Astrocyte (in vitro differentiated cells and primary cell): Measurements from ENCODE around the gene GOSR1. TPM values are rescaled to one million over a fixed set of nuclear protein-coding genes. Genes with fewer than 3 reads are reported as not detected.
"Not testable (repeated sequence)": the region's sequence is repeated elsewhere in the genome, so short reads cannot be mapped to it uniquely, and the experiment has no call there.

Experiments used
- DNase-seq: peaks from one replicate; pipeline ENCODE4 v3.0.0-alpha.2; 2010; ENCODE audit warnings: low read depth
- FAIRE-seq: peaks from 2 replicates; lab custom pipeline; 2011; peaks lifted over from hg19 to GRCh38; lab: Jason Lieb, UNC
- H2AFZ ChIP-seq: 2 replicates; pipeline ENCODE4 v1.6.0; 2012; ENCODE audit warnings: low read depth, low read length, inconsistent platforms
- H3K27ac ChIP-seq: 2 replicates; pipeline ENCODE4 v1.5.1; 2011; ENCODE audit warnings: low read depth, low read length, inconsistent platforms
- H3K27me3 ChIP-seq: 2 replicates; pipeline ENCODE4 v1.6.0; 2011; ENCODE audit warnings: low read length, inconsistent platforms; ENCODE audit not compliant: insufficient read depth
- H3K36me3 ChIP-seq: 2 replicates; pipeline ENCODE4 v1.5.1; 2011; ENCODE audit warnings: low read length, inconsistent platforms; ENCODE audit not compliant: insufficient read depth
- H3K4me1 ChIP-seq: 2 replicates; pipeline ENCODE4 v1.5.1; 2011; ENCODE audit warnings: low read length, inconsistent platforms; ENCODE audit not compliant: insufficient read depth
- H3K4me2 ChIP-seq: 2 replicates; pipeline ENCODE4 v1.6.0; 2012; ENCODE audit warnings: low read length, inconsistent platforms
- H3K4me3 ChIP-seq: 2 replicates; pipeline ENCODE4 v1.5.1; 2011; ENCODE audit warnings: low read depth, mild to moderate bottlenecking, low read length, inconsistent platforms; ENCODE audit not compliant: insufficient read depth
- H3K79me2 ChIP-seq: 2 replicates; pipeline ENCODE4 v1.6.0; 2012; ENCODE audit warnings: mild to moderate bottlenecking, low read length, inconsistent platforms; ENCODE audit not compliant: insufficient read depth
- H3K9ac ChIP-seq: 2 replicates; pipeline ENCODE4 v1.6.0; 2012; ENCODE audit warnings: mild to moderate bottlenecking, low read length, inconsistent platforms
- H3K9me3 ChIP-seq: 2 replicates; pipeline ENCODE4 v1.5.1; 2012; ENCODE audit warnings: low read depth, mild to moderate bottlenecking, low read length, inconsistent platforms; ENCODE audit not compliant: insufficient read depth
- H4K20me1 ChIP-seq: 2 replicates; pipeline ENCODE4 v1.6.0; 2012; ENCODE audit warnings: low read length, inconsistent platforms; ENCODE audit not compliant: insufficient read depth
- H3K27ac Mint-ChIP-seq: one replicate; pipeline ENCODE4 v1.8.0; 2021; ENCODE audit warnings: mild to moderate bottlenecking, mixed read lengths; ENCODE audit not compliant: unreplicated experiment
- H3K27me3 Mint-ChIP-seq: one replicate; pipeline ENCODE4 v1.8.0; 2021; ENCODE audit warnings: low read depth, mixed read lengths; ENCODE audit not compliant: unreplicated experiment
- H3K36me3 Mint-ChIP-seq: one replicate; pipeline ENCODE4 v1.8.0; 2021; ENCODE audit warnings: low read depth, mixed read lengths; ENCODE audit not compliant: unreplicated experiment
- H3K4me1 Mint-ChIP-seq: one replicate; pipeline ENCODE4 v1.8.0; 2021; ENCODE audit warnings: low read depth, mixed read lengths; ENCODE audit not compliant: unreplicated experiment
- H3K4me3 Mint-ChIP-seq: one replicate; pipeline ENCODE4 v1.8.0; 2021; ENCODE audit warnings: mild to moderate bottlenecking, moderate library complexity, mixed read lengths; ENCODE audit not compliant: unreplicated experiment
- H3K9me3 Mint-ChIP-seq: one replicate; pipeline ENCODE4 v1.8.0; 2021; ENCODE audit warnings: mild to moderate bottlenecking, mixed read lengths; ENCODE audit not compliant: unreplicated experiment
- CTCF ChIP-seq: IDR thresholded peaks from 2 replicates; pipeline ENCODE4 v1.5.1; 2011; ENCODE audit warnings: low read depth, mild to moderate bottlenecking, inconsistent platforms, low read length, moderate library complexity; ENCODE audit not compliant: insufficient read depth
- EZH2 ChIP-seq: IDR thresholded peaks from 2 replicates; pipeline ENCODE4 v1.6.1; 2012; ENCODE audit warnings: mild to moderate bottlenecking, low read length, inconsistent platforms; ENCODE audit not compliant: insufficient read depth
- total RNA-seq: library from RNA; stranded (reverse); gene quantifications from 2 replicates; pipeline ENCODE4 v1.2.1, GENCODE V29; 2021

GOSR1 gene
- total RNA-seq, 1 donor from 2014 or later, result 49.3 TPM

GRCh38 chr17:30574806-30575205 is 97.6 kb downstream of the GOSR1 start:
- not testable (repeated sequence) for H3K4me2 ChIP-seq, H3K4me1 ChIP-seq, DNase-seq, H4K20me1 ChIP-seq, H3K4me3 Mint-ChIP-seq, H3K79me2 ChIP-seq, H3K4me3 ChIP-seq, H3K27me3 ChIP-seq, H3K36me3 ChIP-seq, FAIRE-seq, H2AFZ ChIP-seq, H3K27ac ChIP-seq, H3K9me3 ChIP-seq, H3K9me3 Mint-ChIP-seq, H3K36me3 Mint-ChIP-seq, H3K9ac ChIP-seq, H3K4me1 Mint-ChIP-seq
- peak overlapping the region; percentile 14 for H3K27ac Mint-ChIP-seq
- peaks cover 36% of the 10 kb centered on the region for H3K27me3 Mint-ChIP-seq

- not testable (repeated sequence) for H3K9me3 Mint-ChIP-seq, FAIRE-seq, H3K9ac ChIP-seq, H3K4me3 ChIP-seq, DNase-seq, H3K27ac Mint-ChIP-seq, H3K27ac ChIP-seq, H3K36me3 ChIP-seq, H3K9me3 ChIP-seq, H3K79me2 ChIP-seq, H3K36me3 Mint-ChIP-seq, H3K4me1 Mint-ChIP-seq, H3K4me3 Mint-ChIP-seq, H3K4me1 ChIP-seq, H3K27me3 ChIP-seq, H4K20me1 ChIP-seq, H3K4me2 ChIP-seq, H2AFZ ChIP-seq
- H3K27me3 Mint-ChIP-seq, result peaks cover 36% of the 10 kb centered on the region
Measured at GRCh38 chr17:30575648-30576325, 98.6 kb downstream of the GOSR1 start.

DNA sequence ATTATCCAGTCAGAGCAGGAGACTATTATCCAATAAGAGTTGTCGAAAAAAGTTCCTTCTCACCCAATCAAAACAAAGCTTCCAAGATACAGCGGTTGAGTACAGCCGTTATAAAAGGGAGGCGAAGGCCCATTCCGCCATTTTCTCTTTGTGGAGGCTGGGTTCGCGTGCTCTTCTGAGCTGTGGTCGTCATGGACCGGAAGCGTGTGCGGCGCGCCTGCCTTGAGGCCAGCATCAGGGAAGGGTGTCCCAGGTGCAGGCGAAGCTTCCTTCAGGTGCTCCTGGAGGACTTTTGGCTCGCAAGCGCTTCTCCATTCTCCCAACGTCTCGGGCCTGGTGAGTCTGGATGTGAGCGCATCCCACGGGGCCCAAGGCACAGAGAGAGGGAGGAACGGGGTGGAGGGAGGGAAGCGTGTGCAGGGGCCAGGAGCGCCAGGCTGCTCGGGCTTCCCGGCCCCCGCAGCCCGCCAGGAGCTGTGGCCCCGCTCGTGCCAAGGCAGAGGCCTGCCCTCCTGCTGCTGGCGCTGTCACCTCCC is 99.2 kb downstream of the GOSR1 start:
- no peak for TF ChIP-seq CTCF
- TF ChIP-seq EZH2, result no peak
- Histone ChIP-seq H3K79me2 (no peaks in the 10 kb centered on the region), H3K27ac (no peak overlapping the region), H3K9ac (no peak overlapping the region), H3K27me3 (no peaks in the 10 kb centered on the region), H3K4me3 (no peak overlapping the region), H4K20me1 (no peaks in the 10 kb centered on the region), H3K4me1 (no peaks in the 10 kb centered on the region), H3K4me2 (no peak overlapping the region), H2AFZ (no peak overlapping the region), H3K36me3 (no peaks in the 10 kb centered on the region), H3K9me3 (no peaks in the 10 kb centered on the region)
- Mint-ChIP-seq H3K4me3 (no peak overlapping the region), H3K27me3 (peaks cover 36% of the 10 kb centered on the region), H3K36me3 (no peaks in the 10 kb centered on the region), H3K9me3 (no peaks in the 10 kb centered on the region), H3K4me1 (no peaks in the 10 kb centered on the region), H3K27ac (no peak overlapping the region)
- DNase-seq, result no peak
- no peak for FAIRE-seq

Other genes with a start within 250 kb of the GOSR1 start
- not detected in 2 replicates for gene SLC6A4, start 241.7 kb upstream of the GOSR1 start, total RNA-seq
- gene BLMH, start 185.5 kb upstream of the GOSR1 start, total RNA-seq, result 36.2 TPM in 2 replicates
- not detected in 2 replicates for gene TMIGD1, start 143.4 kb upstream of the GOSR1 start, total RNA-seq
- 51.2 and 55.2 TPM in 2 replicates for gene CPD, start 98.5 kb upstream of the GOSR1 start, total RNA-seq